Neural progenitor cell (in vitro differentiated cells): ENCODE measurements around the gene STAG1. TPM values are rescaled to one million over a fixed set of nuclear protein-coding genes. Genes with fewer than 3 reads are reported as not detected.

Source experiments
- DNase-seq: peaks from one replicate; pipeline ENCODE4 v3.0.0-alpha.2; 2016; ENCODE audit warnings: low spot score
- H2AFZ ChIP-seq: fragments of 200-600 bp; sonication (generic); replicated peaks from 2 replicates; pipeline ENCODE4 v1.6.1; 2016; ENCODE audit warnings: antibody characterized with exemption
- H3F3A ChIP-seq: fragments of 200-600 bp; sonication (generic); 2 replicates; pipeline ENCODE4 v1.6.1; 2016; ENCODE audit warnings: antibody characterized with exemption, low read depth
- H3K27ac ChIP-seq: fragments of 200-600 bp; sonication (generic); 2 replicates; pipeline ENCODE4 v1.5.1; 2016; ENCODE audit warnings: mild to moderate bottlenecking
- H3K27me3 ChIP-seq: fragments of 200-600 bp; sonication (generic); 2 replicates; pipeline ENCODE4 v1.6.1; 2016; ENCODE audit warnings: mild to moderate bottlenecking, moderate library complexity
- H3K36me3 ChIP-seq: fragments of 200-600 bp; sonication (generic); 2 replicates; pipeline ENCODE4 v1.5.1; 2016
- H3K4me1 ChIP-seq: fragments of 200-600 bp; sonication (generic); 2 replicates; pipeline ENCODE4 v1.6.1; 2016; ENCODE audit warnings: mixed run types
- H3K4me2 ChIP-seq: fragments of 200-600 bp; sonication (generic); 2 replicates; pipeline ENCODE4 v1.6.1; 2016
- H3K4me3 ChIP-seq: fragments of 200-600 bp; sonication (generic); 2 replicates; pipeline ENCODE4 v1.5.1; 2016
- H3K79me2 ChIP-seq: fragments of 200-600 bp; sonication (generic); 2 replicates; pipeline ENCODE4 v1.6.1; 2016; ENCODE audit warnings: low read depth
- H3K9ac ChIP-seq: fragments of 200-600 bp; sonication (generic); 2 replicates; pipeline ENCODE4 v1.6.1; 2016
- H3K9me3 ChIP-seq: fragments of 200-600 bp; sonication (generic); 2 replicates; pipeline ENCODE4 v1.5.1; 2016; ENCODE audit warnings: low read depth
- H4K20me1 ChIP-seq: fragments of 200-600 bp; sonication (generic); 2 replicates; pipeline ENCODE4 v1.6.1; 2016; ENCODE audit warnings: low read depth
- H3K27ac Mint-ChIP-seq: 3 replicates; pipeline ENCODE4 v1.8.0; 2021; ENCODE audit warnings: mixed read lengths
- H3K27me3 Mint-ChIP-seq: 2 replicates; pipeline ENCODE4 v1.8.0; 2022; ENCODE audit warnings: low read depth, mild to moderate bottlenecking, inconsistent platforms, moderate library complexity, mixed read lengths; ENCODE audit not compliant: insufficient read depth
- H3K36me3 Mint-ChIP-seq: 3 replicates; pipeline ENCODE4 v1.8.0; 2021; ENCODE audit warnings: mixed read lengths
- H3K4me1 Mint-ChIP-seq: 3 replicates; pipeline ENCODE4 v1.8.0; 2021; ENCODE audit warnings: mixed read lengths
- H3K4me3 Mint-ChIP-seq: 3 replicates; pipeline ENCODE4 v1.8.0; 2021; ENCODE audit warnings: mild to moderate bottlenecking, moderate library complexity, mixed read lengths
- H3K9me3 Mint-ChIP-seq: 3 replicates; pipeline ENCODE4 v1.8.0; 2020; ENCODE audit warnings: mixed read lengths
- CTCF ChIP-seq: fragments of 200-600 bp; sonication (generic); IDR thresholded peaks from 2 replicates; pipeline ENCODE4 v1.5.1; 2017; ENCODE audit warnings: antibody characterized with exemption, mild to moderate bottlenecking
- EZH2 ChIP-seq: fragments of 200-600 bp; sonication (generic); IDR thresholded peaks from 2 replicates; pipeline ENCODE4 v1.6.1; 2017; ENCODE audit warnings: antibody characterized with exemption, mild to moderate bottlenecking, moderate library complexity
- EZH2phosphoT487 ChIP-seq: fragments of 200-600 bp; sonication (generic); IDR thresholded peaks from 2 replicates; pipeline ENCODE4 v1.6.1; 2017; ENCODE audit warnings: antibody characterized with exemption
- total RNA-seq: library from RNA; depleted of rRNA; stranded (reverse); fragments of >200 nt; gene quantifications from 2 replicates; pipeline ENCODE4 v1.2.3, GENCODE V29; 2015; ENCODE audit warnings: low replicate concordance

The STAG1 gene
- total RNA-seq, 1 donor from 2014 or later = 38.3 TPM

- H3K4me2 ChIP-seq = no peak overlapping the region
- no peaks in the 10 kb centered on the region for H3K36me3 ChIP-seq
- Mint-ChIP-seq H3K4me1 (no peaks in the 10 kb centered on the region), H3K27ac (no peak overlapping the region), H3K4me3 (no peak overlapping the region), H3K36me3 (peaks cover 18% of the 10 kb centered on the region), H3K9me3 (no peaks in the 10 kb centered on the region), H3K27me3 (no peaks in the 10 kb centered on the region)
- H3K27me3 ChIP-seq = no peaks in the 10 kb centered on the region
- H4K20me1 ChIP-seq = no peaks in the 10 kb centered on the region
- no peak overlapping the region for H3K9ac ChIP-seq
- H3K4me3 ChIP-seq = no peak overlapping the region
- no peaks in the 10 kb centered on the region for H3K4me1 ChIP-seq
- DNase-seq = no peak
- no peak for TF ChIP-seq EZH2
- no peak for TF ChIP-seq CTCF
- TF ChIP-seq EZH2phosphoT487 = no peak
- peaks cover 4% of the 10 kb centered on the region for H3F3A ChIP-seq
- no peaks in the 10 kb centered on the region for H3K79me2 ChIP-seq
- no peaks in the 10 kb centered on the region for H3K9me3 ChIP-seq
- H2AFZ ChIP-seq = no peak overlapping the region
- no peak overlapping the region for H3K27ac ChIP-seq
These were observed 324.9 kb downstream of the STAG1 start for GRCh38 chr3:136427236-136427635.

GRCh38 chr3:136414476-136414875, 337.7 kb downstream of the STAG1 start:
- Histone ChIP-seq H3K4me1 (no peaks in the 10 kb centered on the region), H3K36me3 (peaks cover 5% of the 10 kb centered on the region), H3K9ac (no peak overlapping the region), H2AFZ (no peak overlapping the region), H3K79me2 (no peaks in the 10 kb centered on the region), H3K27ac (no peak overlapping the region), H3K27me3 (no peaks in the 10 kb centered on the region), H3K4me3 (no peak overlapping the region), H3F3A (no peaks in the 10 kb centered on the region), H3K9me3 (no peaks in the 10 kb centered on the region), H3K4me2 (no peak overlapping the region), H4K20me1 (no peaks in the 10 kb centered on the region)
- H3K4me3 Mint-ChIP-seq = no peak overlapping the region
- TF ChIP-seq CTCF (no peak), EZH2 (no peak), EZH2phosphoT487 (no peak)
- peaks cover 15% of the 10 kb centered on the region for H3K36me3 Mint-ChIP-seq
- peaks cover 2% of the 10 kb centered on the region for H3K27me3 Mint-ChIP-seq
- H3K9me3 Mint-ChIP-seq = no peaks in the 10 kb centered on the region
- DNase-seq = no peak
- H3K27ac Mint-ChIP-seq = no peak overlapping the region
- H3K4me1 Mint-ChIP-seq = no peaks in the 10 kb centered on the region

- Mint-ChIP-seq H3K27ac (no peak overlapping the region), H3K4me3 (no peak overlapping the region), H3K4me1 (no peaks in the 10 kb centered on the region), H3K36me3 (peaks cover 12% of the 10 kb centered on the region), H3K9me3 (no peaks in the 10 kb centered on the region), H3K27me3 (peaks cover 2% of the 10 kb centered on the region)
- no peaks in the 10 kb centered on the region for H3K27me3 ChIP-seq
- H2AFZ ChIP-seq = no peak overlapping the region
- H3K27ac ChIP-seq = no peak overlapping the region
- no peaks in the 10 kb centered on the region for H3K9me3 ChIP-seq
- no peaks in the 10 kb centered on the region for H3K79me2 ChIP-seq
- no peaks in the 10 kb centered on the region for H3K36me3 ChIP-seq
- H3K4me3 ChIP-seq = no peak overlapping the region
- H3K4me1 ChIP-seq = no peaks in the 10 kb centered on the region
- H3F3A ChIP-seq = no peaks in the 10 kb centered on the region
- H3K4me2 ChIP-seq = no peak overlapping the region
- H3K9ac ChIP-seq = no peak overlapping the region
- H4K20me1 ChIP-seq = no peaks in the 10 kb centered on the region
- no peak for DNase-seq
- TF ChIP-seq EZH2 (no peak), CTCF (no peak), EZH2phosphoT487 (no peak)
These were observed 339.9 kb downstream of the STAG1 start for GRCh38 chr3:136412307-136412706.

- peaks cover 2% of the 10 kb centered on the region for H3K27me3 Mint-ChIP-seq
- Histone ChIP-seq H3K36me3 (no peaks in the 10 kb centered on the region), H4K20me1 (no peaks in the 10 kb centered on the region), H3K9ac (no peak overlapping the region), H2AFZ (no peak overlapping the region), H3K27ac (no peak overlapping the region), H3K4me1 (no peaks in the 10 kb centered on the region), H3K9me3 (no peaks in the 10 kb centered on the region), H3K4me3 (no peak overlapping the region), H3F3A (no peaks in the 10 kb centered on the region), H3K4me2 (no peak overlapping the region), H3K79me2 (no peaks in the 10 kb centered on the region), H3K27me3 (no peaks in the 10 kb centered on the region)
- TF ChIP-seq CTCF = no peak
- TF ChIP-seq EZH2phosphoT487 = no peak
- no peak for TF ChIP-seq EZH2
- no peaks in the 10 kb centered on the region for H3K9me3 Mint-ChIP-seq
- peaks cover 6% of the 10 kb centered on the region for H3K36me3 Mint-ChIP-seq
- DNase-seq = no peak
- no peak overlapping the region for H3K27ac Mint-ChIP-seq
- no peaks in the 10 kb centered on the region for H3K4me1 Mint-ChIP-seq
- H3K4me3 Mint-ChIP-seq = no peak overlapping the region
These were observed 342.6 kb downstream of the STAG1 start for GRCh38 chr3:136409549-136409948.
